Measurements from ENCODE around the gene TUBB2B.

The TUBB2B gene

GRCh38 chr6:3232017-3232945 lies 4.8 kb upstream of the TUBB2B start:
- no peak for DNase-seq (ENCODE audit: low read depth)

- DNase-seq (ENCODE audit: low read depth) = no peak
Observed at GRCh38 chr6:3231247-3232016, 4.0 kb upstream of the TUBB2B start.

- no peak for DNase-seq (ENCODE audit: low read depth)
Observed at GRCh38 chr6:3230900-3231246, 3.4 kb upstream of the TUBB2B start.

- no peak for DNase-seq (ENCODE audit: low read depth)
Observed at GRCh38 chr6:3230256-3230882, 2.9 kb upstream of the TUBB2B start.

- no peak for DNase-seq (ENCODE audit: low read depth)
Observed at GRCh38 chr6:3229566-3230178, 2.2 kb upstream of the TUBB2B start.

GRCh38 chr6:3228771-3229565 lies 1.5 kb upstream of the TUBB2B start:
- DNase-seq (ENCODE audit: low read depth) = no peak

GRCh38 chr6:3228046-3228671 lies 706 bp upstream of the TUBB2B start:
- no peak for DNase-seq (ENCODE audit: low read depth)

- DNase-seq (ENCODE audit: low read depth) = no peak
Observed at GRCh38 chr6:3226481-3227362, 731 bp downstream of the TUBB2B start.

- DNase-seq (ENCODE audit: low read depth) = no peak
Observed at GRCh38 chr6:3226042-3226441, 1.4 kb downstream of the TUBB2B start.

GRCh38 chr6:3222506-3223038 lies 4.9 kb downstream of the TUBB2B start:
- no peak for DNase-seq (ENCODE audit: low read depth)

- DNase-seq (ENCODE audit: low read depth) = no peak
Observed at GRCh38 chr6:3221578-3221977, 5.9 kb downstream of the TUBB2B start.

GRCh38 chr6:3220366-3220765 lies 7.1 kb downstream of the TUBB2B start:
- DNase-seq (ENCODE audit: low read depth) = no peak

- DNase-seq (ENCODE audit: low read depth) = no peak
Observed at GRCh38 chr6:3218266-3218665, 9.2 kb downstream of the TUBB2B start.

- DNase-seq (ENCODE audit: low read depth) = no peak
Observed at GRCh38 chr6:3217286-3217685, 10.2 kb downstream of the TUBB2B start.

- no peak for DNase-seq (ENCODE audit: low read depth)
Observed at GRCh38 chr6:3214898-3215297, 12.6 kb downstream of the TUBB2B start.

GRCh38 chr6:3213334-3213695 lies 14.1 kb downstream of the TUBB2B start:
- DNase-seq (ENCODE audit: low read depth) = no peak

GRCh38 chr6:3212261-3212660 lies 15.2 kb downstream of the TUBB2B start:
- no peak for DNase-seq (ENCODE audit: low read depth)

GRCh38 chr6:3211681-3212080 lies 15.8 kb downstream of the TUBB2B start:
- no peak for DNase-seq (ENCODE audit: low read depth)

- no peak for DNase-seq (ENCODE audit: low read depth)
Observed at GRCh38 chr6:3210024-3210610, 17.3 kb downstream of the TUBB2B start.

Data from activated T-cell treated with anti-CD3 and anti-CD28 coated beads for 24 hours (primary cell).